ENCODE measurements around the gene CACNA1C.

Gene CACNA1C

DNA sequence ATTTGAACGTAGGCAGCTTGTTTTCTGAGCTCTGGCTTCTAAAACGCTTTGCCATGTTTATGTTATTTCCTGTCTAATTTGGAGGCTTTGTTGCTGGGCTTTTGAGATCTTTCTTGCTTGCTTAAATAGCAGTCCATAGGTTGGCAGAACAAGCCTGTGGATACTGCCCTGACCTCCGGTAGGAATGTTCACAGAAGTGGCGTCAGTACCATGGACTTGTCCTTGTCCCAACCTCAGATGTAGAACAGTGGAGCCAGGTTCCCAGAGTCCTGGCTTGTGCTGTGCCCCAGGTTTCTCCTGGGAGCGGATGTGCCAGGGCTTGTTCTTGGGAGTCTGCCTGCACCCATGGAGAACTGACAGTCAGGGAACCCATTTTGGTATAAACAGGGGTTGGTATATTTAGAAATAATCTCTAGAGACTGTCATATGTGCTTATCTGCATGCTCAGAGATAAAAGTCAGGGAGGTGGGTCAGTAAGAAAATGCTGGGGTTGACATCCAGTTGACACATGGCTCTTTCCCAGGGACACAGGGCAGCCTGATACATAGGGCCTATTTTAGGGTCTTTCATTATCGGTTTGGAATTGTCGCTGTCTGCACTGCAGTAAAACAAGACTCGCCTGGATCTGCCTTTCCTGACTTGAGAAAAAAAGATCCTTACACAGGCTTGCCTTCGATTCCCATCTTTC is 22.9 kb downstream of the CACNA1C start:
- no peak for DNase-seq

DNA sequence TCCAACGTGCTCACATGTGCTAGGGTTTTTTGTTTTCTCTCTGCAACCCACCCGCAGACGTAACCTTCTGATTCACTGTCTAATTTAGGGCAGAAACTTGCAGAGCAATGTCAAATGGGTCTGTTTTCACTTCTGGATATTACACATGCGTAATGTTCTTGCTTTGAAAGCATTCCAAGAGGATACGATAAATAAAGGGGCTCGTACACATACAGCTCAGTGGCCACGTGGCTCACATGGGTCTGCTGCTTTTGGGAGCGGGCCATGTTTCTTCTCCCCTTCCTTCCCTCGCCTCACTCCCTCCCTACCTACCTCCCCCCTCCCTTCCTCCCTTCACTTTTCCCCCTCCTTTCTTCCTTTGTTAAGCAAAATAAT is 23.4 kb downstream of the CACNA1C start:
- no peaks in the 10 kb centered on the region; the same call in 1 of the 2 replicates for H3K9me3 ChIP-seq
- DNase-seq, result no peak
- no peak overlapping the region for H3K4me3 ChIP-seq (ENCODE audit: low read depth, low read length)
- no peaks in the 10 kb centered on the region for H3K27me3 ChIP-seq
- no peaks in the 10 kb centered on the region for H3K4me1 ChIP-seq
- no peaks in the 10 kb centered on the region for H3K36me3 ChIP-seq
- TF ChIP-seq, protein P1, sequence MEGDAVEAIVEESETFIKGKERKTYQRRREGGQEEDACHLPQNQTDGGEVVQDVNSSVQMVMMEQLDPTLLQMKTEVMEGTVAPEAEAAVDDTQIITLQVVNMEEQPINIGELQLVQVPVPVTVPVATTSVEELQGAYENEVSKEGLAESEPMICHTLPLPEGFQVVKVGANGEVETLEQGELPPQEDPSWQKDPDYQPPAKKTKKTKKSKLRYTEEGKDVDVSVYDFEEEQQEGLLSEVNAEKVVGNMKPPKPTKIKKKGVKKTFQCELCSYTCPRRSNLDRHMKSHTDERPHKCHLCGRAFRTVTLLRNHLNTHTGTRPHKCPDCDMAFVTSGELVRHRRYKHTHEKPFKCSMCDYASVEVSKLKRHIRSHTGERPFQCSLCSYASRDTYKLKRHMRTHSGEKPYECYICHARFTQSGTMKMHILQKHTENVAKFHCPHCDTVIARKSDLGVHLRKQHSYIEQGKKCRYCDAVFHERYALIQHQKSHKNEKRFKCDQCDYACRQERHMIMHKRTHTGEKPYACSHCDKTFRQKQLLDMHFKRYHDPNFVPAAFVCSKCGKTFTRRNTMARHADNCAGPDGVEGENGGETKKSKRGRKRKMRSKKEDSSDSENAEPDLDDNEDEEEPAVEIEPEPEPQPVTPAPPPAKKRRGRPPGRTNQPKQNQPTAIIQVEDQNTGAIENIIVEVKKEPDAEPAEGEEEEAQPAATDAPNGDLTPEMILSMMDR (IDR thresholded peaks at IDR 0.05; ENCODE audit: low read depth, low read length), result no peak

More for the DNA sequence above, 22.9 kb downstream of the CACNA1C start:
- no peak overlapping the region for H3K4me3 ChIP-seq (ENCODE audit: low read depth, low read length)
- H3K36me3 ChIP-seq, result no peaks in the 10 kb centered on the region
- no peaks in the 10 kb centered on the region for H3K27me3 ChIP-seq
- H3K4me1 ChIP-seq, result no peaks in the 10 kb centered on the region
- TF ChIP-seq, protein P1 (IDR thresholded peaks at IDR 0.05; ENCODE audit: low read depth, low read length), result no peak
- no peaks in the 10 kb centered on the region; the same call in 1 of the 2 replicates for H3K9me3 ChIP-seq

DNA sequence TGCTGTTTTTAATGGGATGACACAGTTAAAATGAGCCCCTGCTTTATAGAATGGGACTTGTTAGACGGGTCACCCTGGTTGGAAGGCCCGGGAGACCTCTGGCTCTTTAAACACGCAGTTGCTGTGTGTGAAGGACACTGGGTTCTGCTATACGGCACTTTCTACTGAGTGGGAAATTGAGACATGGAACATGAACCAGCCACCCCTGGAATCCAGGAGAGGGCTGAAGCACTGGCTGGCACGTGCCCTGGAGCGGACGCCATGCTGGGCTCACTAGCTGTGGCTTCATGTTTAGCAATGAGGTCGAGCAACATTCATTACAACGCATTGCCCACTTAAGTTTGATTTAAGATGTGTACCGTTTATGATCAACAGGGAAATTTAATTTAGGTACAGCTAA is 23.9 kb downstream of the CACNA1C start:
- Histone ChIP-seq H3K36me3 (no peaks in the 10 kb centered on the region), H3K27me3 (no peaks in the 10 kb centered on the region), H3K4me1 (no peaks in the 10 kb centered on the region), H3K9me3 (no peaks in the 10 kb centered on the region; the same call in 1 of the 2 replicates), H3K4me3 (ENCODE audit: low read depth, low read length) (no peak overlapping the region)
- no peak for DNase-seq
- TF ChIP-seq, protein P1 (IDR thresholded peaks at IDR 0.05; ENCODE audit: low read depth, low read length), result no peak

DNA sequence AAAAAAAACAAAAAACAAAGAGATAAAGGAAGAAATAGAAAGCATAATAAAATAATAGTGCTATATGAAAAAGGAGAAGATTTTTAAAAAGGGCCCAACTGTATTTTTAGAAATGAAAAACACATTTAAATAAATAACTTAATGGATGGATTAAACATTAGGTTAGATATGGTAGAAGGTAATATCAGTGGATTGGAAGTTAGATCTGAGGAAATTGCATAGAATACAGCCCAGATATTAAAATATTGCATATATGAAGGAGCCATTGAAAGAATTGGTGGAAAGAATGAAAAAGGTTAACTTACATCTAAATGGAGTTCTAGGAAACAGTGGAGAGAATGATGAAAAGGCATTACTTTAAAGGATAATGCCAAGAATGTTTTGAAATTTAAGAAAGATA is 27.8 kb downstream of the CACNA1C start:
- no peaks in the 10 kb centered on the region for H3K36me3 ChIP-seq
- H3K27me3 ChIP-seq, result no peaks in the 10 kb centered on the region; the same call in 1 of the 2 replicates
- no peak overlapping the region for H3K4me3 ChIP-seq (ENCODE audit: low read depth, low read length)
- no peaks in the 10 kb centered on the region for H3K4me1 ChIP-seq
- TF ChIP-seq, protein P1 (IDR thresholded peaks at IDR 0.05; ENCODE audit: low read depth, low read length), result no peak
- DNase-seq, result no peak
- no peaks in the 10 kb centered on the region for H3K9me3 ChIP-seq

DNA sequence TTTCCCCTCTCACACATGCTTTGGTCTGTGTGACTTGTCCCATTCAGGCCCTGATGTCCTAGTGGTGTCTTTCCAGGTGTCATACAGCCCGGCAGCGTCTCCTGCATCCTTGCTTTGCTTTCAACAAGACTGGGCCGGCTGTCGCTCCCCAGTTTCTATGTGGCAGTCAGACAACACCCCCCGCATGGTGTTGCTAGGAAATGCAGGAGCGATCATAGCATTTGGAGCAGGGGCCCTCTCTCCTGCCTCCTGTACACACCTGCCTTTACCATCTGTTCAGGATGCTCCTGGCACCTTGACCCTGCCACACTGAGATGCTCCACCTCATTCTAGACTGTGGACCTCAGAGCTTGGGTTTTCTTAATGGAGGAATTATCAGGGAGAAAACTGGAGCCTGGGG is 29.5 kb downstream of the CACNA1C start:
- Histone ChIP-seq H3K27me3 (no peaks in the 10 kb centered on the region; the same call in 1 of the 2 replicates), H3K4me1 (no peaks in the 10 kb centered on the region), H3K36me3 (no peaks in the 10 kb centered on the region), H3K4me3 (ENCODE audit: low read depth, low read length) (no peak overlapping the region), H3K9me3 (no peaks in the 10 kb centered on the region)
- TF ChIP-seq, protein P1 (IDR thresholded peaks at IDR 0.05; ENCODE audit: low read depth, low read length), result no peak
- DNase-seq, result no peak

DNA sequence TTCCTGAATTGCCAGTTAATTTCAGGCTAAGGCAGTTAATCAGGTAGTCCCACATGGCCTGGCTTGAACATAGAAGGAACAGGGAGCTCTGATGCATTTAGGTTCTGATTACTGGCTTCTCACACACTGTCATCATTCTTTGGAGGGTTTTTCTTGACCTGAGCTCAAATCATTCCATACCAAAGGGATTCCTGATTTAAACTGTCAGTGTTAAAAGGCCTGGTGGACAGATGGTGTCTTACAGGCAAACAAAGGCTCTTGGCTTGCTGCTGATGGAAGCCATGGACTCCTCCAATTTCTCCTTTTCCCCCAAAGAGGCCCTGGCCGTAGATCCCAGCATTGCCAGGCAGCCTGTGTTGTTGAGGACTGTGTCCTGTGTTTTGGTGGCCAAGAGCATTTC is 30.2 kb downstream of the CACNA1C start:
- H3K27me3 ChIP-seq, result no peaks in the 10 kb centered on the region; the same call in 1 of the 2 replicates
- H3K36me3 ChIP-seq, result no peaks in the 10 kb centered on the region
- TF ChIP-seq, protein P1 (IDR thresholded peaks at IDR 0.05; ENCODE audit: low read depth, low read length), result no peak
- no peak for DNase-seq
- H3K9me3 ChIP-seq, result no peaks in the 10 kb centered on the region
- no peak overlapping the region for H3K4me3 ChIP-seq (ENCODE audit: low read depth, low read length)
- no peaks in the 10 kb centered on the region for H3K4me1 ChIP-seq
